Keratinocyte (primary cell): ENCODE results near the gene PICALM. TPM values are rescaled to one million over a fixed set of nuclear protein-coding genes. Genes with fewer than 3 reads are reported as not detected.

Source experiments
- DNase-seq: peaks from one replicate; pipeline ENCODE4 v3.0.0-alpha.2; 2011; ENCODE audit warnings: low read depth, missing footprints, low spot score
- FAIRE-seq: peaks from 2 replicates; lab custom pipeline; 2011; peaks lifted over from hg19 to GRCh38; lab: Jason Lieb, UNC
- H2AFZ ChIP-seq: 2 replicates; pipeline ENCODE4 v1.6.0; 2012; ENCODE audit warnings: low read length, control low read depth, inconsistent platforms; ENCODE audit not compliant: control insufficient read depth
- H3K27ac ChIP-seq: 2 replicates; pipeline ENCODE4 v1.5.1; 2011; ENCODE audit warnings: low read length; ENCODE audit not compliant: control insufficient read depth, insufficient read depth
- H3K27me3 ChIP-seq: 3 replicates; pipeline ENCODE4 v1.6.0; 2011; ENCODE audit warnings: low read length; ENCODE audit not compliant: control insufficient read depth, insufficient read depth; ENCODE audit errors: extremely low read depth
- H3K36me3 ChIP-seq, 2 experiments: 2 replicates in 1 of 2; 3 replicates in 1 of 2; pipeline ENCODE4 v1.5.1; 2011; ENCODE audit warnings: low read length in 2 of 2, mild to moderate bottlenecking in 1 of 2; ENCODE audit not compliant: control insufficient read depth in 2 of 2, insufficient read depth in 2 of 2; ENCODE audit errors: extremely low read depth in 1 of 2
- H3K4me1 ChIP-seq: 3 replicates; pipeline ENCODE4 v1.5.1; 2011; ENCODE audit warnings: low read length; ENCODE audit not compliant: control insufficient read depth, insufficient read depth; ENCODE audit errors: extremely low read depth
- H3K4me2 ChIP-seq: 3 replicates; pipeline ENCODE4 v1.6.0; 2011; ENCODE audit warnings: low read depth, low read length; ENCODE audit not compliant: control insufficient read depth, insufficient read depth; ENCODE audit errors: extremely low read depth
- H3K4me3 ChIP-seq, 3 experiments: fragments of 200-600 bp in 1 of 3; sonication (generic) in 1 of 3; 2 replicates in 2 of 3; 3 replicates in 1 of 3; pipeline ENCODE4 v1.5.1; 2011 to 2016; ENCODE audit warnings: low read length in 3 of 3, mild to moderate bottlenecking in 3 of 3, control low read depth in 2 of 3, inconsistent platforms in 1 of 3, low read depth in 1 of 3, mixed read lengths in 1 of 3, mixed run types in 1 of 3, moderate library complexity in 1 of 3; ENCODE audit not compliant: control insufficient read depth in 2 of 3, insufficient read depth in 2 of 3; ENCODE audit errors: extremely low read depth in 1 of 3
- H3K79me2 ChIP-seq: 2 replicates; pipeline ENCODE4 v1.6.0; 2012; ENCODE audit warnings: low read length; ENCODE audit not compliant: control insufficient read depth, insufficient read depth
- H3K9ac ChIP-seq: 3 replicates; pipeline ENCODE4 v1.6.0; 2011; ENCODE audit warnings: low read length; ENCODE audit not compliant: control insufficient read depth, insufficient read depth; ENCODE audit errors: extremely low read depth
- H3K9me1 ChIP-seq: 3 replicates; pipeline ENCODE4 v1.6.0; 2011; ENCODE audit warnings: low read length; ENCODE audit not compliant: control insufficient read depth, insufficient read depth; ENCODE audit errors: extremely low read depth
- H3K9me3 ChIP-seq: 2 replicates; pipeline ENCODE4 v1.5.1; 2012; ENCODE audit warnings: low read depth, low read length; ENCODE audit not compliant: control insufficient read depth
- H4K20me1 ChIP-seq: 3 replicates; pipeline ENCODE4 v1.6.0; 2011; ENCODE audit warnings: low read length; ENCODE audit not compliant: control insufficient read depth, insufficient read depth; ENCODE audit errors: extremely low read depth
- EZH2 ChIP-seq: IDR thresholded peaks from one replicate; pipeline ENCODE4 v1.6.1; 2012; ENCODE audit warnings: inconsistent platforms, mild to moderate bottlenecking, low read length, moderate library complexity
- dilution Hi-C: fragments of 300-500 bp; cut with MboI; formaldehyde crosslinking; loops from one replicate; pipeline ENCODE4 v1.7.0; 2020; ENCODE audit warnings: low sequenced_read_pairs; ENCODE audit not compliant: extremely low pct_ligation_motif_present
- polyA plus RNA-seq, 5 experiments: library from polyadenylated mRNA; depleted of rRNA in 3 of 5; stranded (reverse) in 3 of 5; stranded (forward) in 1 of 5; unstranded in 1 of 5; fragments of >200 nt; gene quantifications; 1 replicate in 1 of 5; 2 replicates in 3 of 5; 3 replicates in 1 of 5; pipeline versions ENCODE4 v1.2.1 to v1.2.3, GENCODE V29; 2011 to 2012; ENCODE audit warnings: missing spikeins in 2 of 5, low read depth in 1 of 5, low replicate concordance in 1 of 5
- TF ChIP-seq, protein P1 (sequence below), 3 experiments: IDR thresholded peaks in 1 of 3; conservative IDR thresholded peaks in 1 of 3; optimal IDR thresholded peaks in 1 of 3; 2 replicates in 2 of 3; 3 replicates in 1 of 3; pipeline versions ENCODE3 to v1.5.1; 2011; ENCODE audit warnings: low read length in 3 of 3, mild to moderate bottlenecking in 3 of 3, moderate library complexity in 2 of 3, control low read depth in 1 of 3, inconsistent platforms in 1 of 3; ENCODE audit not compliant: insufficient read depth in 2 of 3; ENCODE audit errors: extremely low read depth in 1 of 3

The PICALM gene
- polyA plus RNA-seq, 1 donor (not counting 4 experiments of a cell fraction or from before 2014, with no cell fraction given) = 293 TPM

DNA sequence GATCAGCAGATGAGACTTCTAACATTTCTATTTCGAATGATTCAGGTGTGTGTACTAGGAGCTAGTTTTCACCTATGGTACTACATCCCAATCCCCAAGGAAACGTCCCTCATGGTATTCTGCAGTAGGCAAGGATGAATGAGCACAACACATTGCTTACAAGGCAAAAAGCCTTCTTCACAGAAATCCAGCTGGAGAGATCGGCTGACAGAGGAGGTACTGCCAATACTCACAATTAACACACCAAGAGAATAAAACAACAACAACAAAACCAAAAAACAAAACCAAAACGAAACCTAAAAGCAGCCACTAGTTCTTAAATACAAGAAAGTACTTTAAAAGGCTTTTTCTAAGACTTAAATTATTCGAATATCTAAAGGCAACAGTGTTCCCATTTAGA, 101.4 kb downstream of the PICALM start:
- H3K9ac ChIP-seq = no peak overlapping the region
- peaks cover 12 to 32% of the 10 kb centered on the region in 2 experiments for H3K36me3 ChIP-seq
- peaks cover 38% of the 10 kb centered on the region for H3K79me2 ChIP-seq
- peaks cover 4% of the 10 kb centered on the region for H3K4me1 ChIP-seq
- dilution Hi-C loops = no loop called here
- no peak for TF ChIP-seq EZH2
- TF ChIP-seq, protein P1, sequence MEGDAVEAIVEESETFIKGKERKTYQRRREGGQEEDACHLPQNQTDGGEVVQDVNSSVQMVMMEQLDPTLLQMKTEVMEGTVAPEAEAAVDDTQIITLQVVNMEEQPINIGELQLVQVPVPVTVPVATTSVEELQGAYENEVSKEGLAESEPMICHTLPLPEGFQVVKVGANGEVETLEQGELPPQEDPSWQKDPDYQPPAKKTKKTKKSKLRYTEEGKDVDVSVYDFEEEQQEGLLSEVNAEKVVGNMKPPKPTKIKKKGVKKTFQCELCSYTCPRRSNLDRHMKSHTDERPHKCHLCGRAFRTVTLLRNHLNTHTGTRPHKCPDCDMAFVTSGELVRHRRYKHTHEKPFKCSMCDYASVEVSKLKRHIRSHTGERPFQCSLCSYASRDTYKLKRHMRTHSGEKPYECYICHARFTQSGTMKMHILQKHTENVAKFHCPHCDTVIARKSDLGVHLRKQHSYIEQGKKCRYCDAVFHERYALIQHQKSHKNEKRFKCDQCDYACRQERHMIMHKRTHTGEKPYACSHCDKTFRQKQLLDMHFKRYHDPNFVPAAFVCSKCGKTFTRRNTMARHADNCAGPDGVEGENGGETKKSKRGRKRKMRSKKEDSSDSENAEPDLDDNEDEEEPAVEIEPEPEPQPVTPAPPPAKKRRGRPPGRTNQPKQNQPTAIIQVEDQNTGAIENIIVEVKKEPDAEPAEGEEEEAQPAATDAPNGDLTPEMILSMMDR (optimal IDR thresholded peaks at IDR 0.05 in 1 of 3, IDR thresholded peaks at IDR 0.05 in 1 of 3, conservative IDR thresholded peaks at IDR 0.05 in 1 of 3; ENCODE audit: extremely low read depth in 1 of 3, insufficient read depth in 2 of 3, low read length in 3 of 3) = no peak
- no peaks in the 10 kb centered on the region for H3K9me3 ChIP-seq
- no peak overlapping the region for H3K27ac ChIP-seq
- H3K27me3 ChIP-seq = no peaks in the 10 kb centered on the region
- H3K4me3 ChIP-seq = no peak overlapping the region
- no peaks in the 10 kb centered on the region for H3K9me1 ChIP-seq
- H2AFZ ChIP-seq = no peak overlapping the region
- FAIRE-seq (no peak), DNase-seq (no peak)
- peaks cover 4% of the 10 kb centered on the region for H4K20me1 ChIP-seq
- no peak overlapping the region for H3K4me2 ChIP-seq

DNA sequence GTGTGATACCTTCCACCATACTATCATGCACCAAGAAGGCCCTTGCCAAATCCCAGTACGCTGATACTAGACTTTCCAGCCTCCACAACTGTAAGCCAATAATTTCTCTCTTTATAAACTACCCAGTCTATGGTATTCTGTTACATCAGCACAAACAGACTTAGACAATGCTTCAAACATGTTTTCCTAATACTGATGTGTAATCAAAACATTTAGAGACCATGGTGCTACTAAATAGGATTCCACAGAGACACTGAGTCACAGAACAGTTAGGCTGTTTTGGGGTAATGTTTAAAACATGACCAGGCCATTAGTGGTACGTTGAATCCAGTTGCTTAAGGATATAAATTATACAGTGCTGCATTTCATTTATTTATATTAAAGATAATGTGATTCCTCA, 103.7 kb downstream of the PICALM start:
- Histone ChIP-seq H3K9me1 (no peaks in the 10 kb centered on the region), H3K36me3 (peaks cover 12 to 21% of the 10 kb centered on the region in 2 experiments)

More for the DNA sequence above, 103.7 kb downstream of the PICALM start:
- H3K27me3 ChIP-seq = no peaks in the 10 kb centered on the region
- DNase-seq = no peak
- H3K9me3 ChIP-seq = no peaks in the 10 kb centered on the region
- dilution Hi-C loops = no loop called here
- H3K4me2 ChIP-seq = no peak overlapping the region
- H3K4me3 ChIP-seq = no peak overlapping the region
- no peak for FAIRE-seq
- peaks cover 15% of the 10 kb centered on the region for H3K4me1 ChIP-seq
- peaks cover 5% of the 10 kb centered on the region for H4K20me1 ChIP-seq
- H3K27ac ChIP-seq = no peak overlapping the region
- TF ChIP-seq, protein P1 (optimal IDR thresholded peaks at IDR 0.05 in 1 of 3, IDR thresholded peaks at IDR 0.05 in 1 of 3, conservative IDR thresholded peaks at IDR 0.05 in 1 of 3; ENCODE audit: extremely low read depth in 1 of 3, insufficient read depth in 2 of 3, low read length in 3 of 3) = no peak
- no peak for TF ChIP-seq EZH2
- H3K79me2 ChIP-seq = peaks cover 34% of the 10 kb centered on the region
- H2AFZ ChIP-seq = no peak overlapping the region
- no peak overlapping the region for H3K9ac ChIP-seq
